GM18526 (cell line): Measurements from ENCODE around the gene TPSAB1.
"Not testable (repeated sequence)": the region's sequence is repeated elsewhere in the genome, so short reads cannot be mapped to it uniquely, and the experiment has no call there.

ENCODE experiments used
- POLR2A ChIP-seq: IDR thresholded peaks from 3 replicates; pipeline ENCODE4 v1.6.1; 2011; ENCODE audit not compliant: insufficient read length; ENCODE audit errors: extremely low read depth

Gene TPSAB1

GRCh38 chr16:1255276-1256122, 15.0 kb downstream of the TPSAB1 start, which contains the start of gene TPSD1:
TSS of gene TPSD1 (plus strand) at chr16:1256069. CDS start at chr16:1256281, 212 bp downstream.
- TF ChIP-seq POLR2A = not testable (repeated sequence)

DNA sequence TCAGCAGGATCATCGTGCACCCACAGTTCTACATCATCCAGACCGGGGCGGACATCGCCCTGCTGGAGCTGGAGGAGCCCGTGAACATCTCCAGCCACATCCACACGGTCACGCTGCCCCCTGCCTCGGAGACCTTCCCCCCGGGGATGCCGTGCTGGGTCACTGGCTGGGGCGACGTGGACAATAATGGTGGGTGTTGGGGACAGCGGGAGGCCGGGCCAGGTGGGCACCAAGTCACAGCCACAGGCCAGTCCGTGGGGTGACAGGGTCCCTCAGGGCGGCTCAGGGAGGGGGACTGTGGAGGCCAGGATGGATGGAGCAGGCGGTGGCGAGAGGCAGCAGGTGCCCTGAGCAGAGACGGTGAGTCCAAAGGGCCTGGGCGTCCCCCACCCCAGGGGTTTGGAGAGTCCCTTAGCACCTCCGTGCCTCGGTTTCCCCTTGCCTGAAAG, 16.4 kb downstream of the TPSAB1 start:
- no peak for TF ChIP-seq POLR2A

DNA sequence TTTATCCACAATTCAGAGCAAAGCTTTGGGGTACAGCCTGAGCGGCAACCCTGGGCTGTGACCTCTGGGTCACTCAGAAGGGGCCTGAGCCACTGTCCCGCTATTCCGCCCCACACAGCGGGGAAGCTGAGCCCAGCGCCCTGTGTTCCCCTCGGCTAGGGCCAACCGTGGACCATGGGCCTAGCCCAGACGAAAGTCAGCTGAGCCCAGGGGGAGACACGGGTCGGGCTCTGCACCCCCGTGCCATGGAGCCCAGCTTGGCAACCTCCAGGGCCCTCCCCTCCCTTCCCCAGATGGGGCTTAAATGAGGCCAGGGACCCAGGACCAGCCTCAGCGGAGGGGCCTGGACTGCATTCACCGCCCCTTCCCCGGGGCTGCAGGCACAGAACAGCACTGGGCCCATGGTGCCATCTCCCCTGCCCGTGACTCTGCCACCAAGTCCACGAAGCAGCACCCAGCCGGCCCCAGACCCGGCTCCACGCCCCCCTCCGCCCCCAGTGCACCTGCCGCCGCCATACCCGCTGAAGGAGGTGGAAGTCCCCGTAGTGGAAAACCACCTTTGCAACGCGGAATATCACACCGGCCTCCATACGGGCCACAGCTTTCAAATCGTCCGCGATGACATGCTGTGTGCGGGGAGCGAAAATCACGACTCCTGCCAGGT, 17.2 kb downstream of the TPSAB1 start:
- no peak for TF ChIP-seq POLR2A

- no peak for TF ChIP-seq POLR2A
Observed at GRCh38 chr16:1258225-1258600, 17.7 kb downstream of the TPSAB1 start.

- no peak for TF ChIP-seq POLR2A
Observed at GRCh38 chr16:1258906-1259759, 18.6 kb downstream of the TPSAB1 start.

DNA sequence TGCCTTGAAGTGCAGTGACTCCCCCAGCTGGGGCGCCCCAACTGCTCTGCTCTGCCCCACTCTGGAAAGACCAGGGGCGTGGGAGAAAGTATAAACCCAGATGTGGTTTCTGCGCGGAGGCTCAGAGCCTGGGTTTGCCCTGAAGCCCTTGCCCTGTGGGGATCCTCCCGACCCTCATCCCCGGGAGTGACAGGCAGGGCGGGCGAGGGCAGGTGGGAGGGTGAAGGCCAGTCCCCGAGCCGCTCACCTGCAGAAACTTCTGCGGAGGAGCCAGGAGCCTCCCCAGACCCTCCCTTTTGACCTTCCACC, 19.2 kb downstream of the TPSAB1 start:
- no peak for TF ChIP-seq POLR2A

- TF ChIP-seq POLR2A = no peak
Observed at GRCh38 chr16:1260101-1260680, 19.7 kb downstream of the TPSAB1 start.

GRCh38 chr16:1261131-1261892, 20.8 kb downstream of the TPSAB1 start:
- TF ChIP-seq POLR2A = no peak

DNA sequence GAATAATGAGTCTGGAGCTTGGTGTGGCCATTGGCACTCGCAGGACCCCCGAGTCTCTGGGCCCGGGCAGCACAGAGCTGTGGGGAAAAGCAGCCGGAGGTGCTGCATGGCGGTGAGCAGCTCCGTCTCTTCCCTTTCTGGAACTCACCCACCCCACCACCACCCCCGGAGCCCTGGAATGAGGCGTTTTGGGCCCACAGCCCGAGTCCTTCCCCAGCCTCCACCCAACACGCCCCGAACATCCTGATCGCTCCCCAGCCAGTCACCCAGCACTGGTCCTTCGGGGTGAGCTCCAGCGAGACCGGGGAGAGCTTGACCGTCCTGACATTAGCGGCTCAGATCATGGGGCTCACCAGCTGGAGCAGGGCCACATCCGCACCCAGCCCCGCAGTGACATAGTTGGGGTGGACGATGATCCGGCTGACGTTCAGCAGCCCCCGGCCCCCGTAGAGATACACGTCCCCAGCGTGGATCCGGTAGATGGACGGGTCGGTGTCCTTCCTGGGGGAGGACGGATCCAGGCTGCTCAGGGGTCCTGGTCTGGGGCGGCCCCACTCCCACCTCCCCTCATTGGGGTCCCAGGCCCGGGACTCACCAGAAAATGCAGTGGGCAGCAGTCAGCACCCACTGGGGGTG, 21.8 kb downstream of the TPSAB1 start:
- TF ChIP-seq POLR2A = no peak

GRCh38 chr16:1262846-1263221, 22.3 kb downstream of the TPSAB1 start:
- TF ChIP-seq POLR2A = no peak

DNA sequence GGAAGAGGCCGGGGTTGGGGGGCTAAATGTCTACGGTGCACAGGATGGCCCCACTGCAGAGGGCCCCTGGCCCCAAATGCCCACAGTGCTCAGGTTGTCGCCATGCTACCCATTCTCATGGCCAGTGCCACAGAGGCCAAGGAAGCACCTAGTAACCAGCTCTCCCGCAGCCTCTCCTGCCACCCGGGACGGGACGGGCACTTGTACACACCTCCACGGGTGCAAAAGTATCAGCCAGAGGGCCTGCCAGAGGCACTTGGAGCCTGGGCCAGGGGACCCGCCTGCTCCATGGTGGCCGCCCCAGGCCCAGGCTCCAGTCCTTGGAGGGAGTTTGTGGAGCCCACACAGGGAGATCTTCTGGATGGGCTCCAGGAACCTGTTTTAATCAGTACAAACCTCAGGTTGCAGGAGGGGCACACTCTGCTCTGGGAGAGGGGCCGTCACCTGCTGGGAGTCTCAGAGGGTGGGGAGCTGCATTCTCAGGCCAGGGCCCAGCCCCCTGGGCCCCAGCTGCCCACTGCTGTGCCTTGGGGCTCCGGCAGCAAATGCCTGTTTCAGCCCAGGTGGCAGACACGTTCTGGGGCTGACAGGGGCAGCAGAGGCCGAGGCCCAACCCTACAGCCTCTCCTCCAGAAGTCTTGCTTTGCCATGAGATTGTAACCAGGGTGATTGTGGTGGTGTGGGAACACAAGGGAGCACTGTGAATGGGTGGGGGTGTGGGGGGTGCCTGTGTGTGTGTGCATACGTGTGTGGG, 23.3 kb downstream of the TPSAB1 start:
- TF ChIP-seq POLR2A = no peak

DNA sequence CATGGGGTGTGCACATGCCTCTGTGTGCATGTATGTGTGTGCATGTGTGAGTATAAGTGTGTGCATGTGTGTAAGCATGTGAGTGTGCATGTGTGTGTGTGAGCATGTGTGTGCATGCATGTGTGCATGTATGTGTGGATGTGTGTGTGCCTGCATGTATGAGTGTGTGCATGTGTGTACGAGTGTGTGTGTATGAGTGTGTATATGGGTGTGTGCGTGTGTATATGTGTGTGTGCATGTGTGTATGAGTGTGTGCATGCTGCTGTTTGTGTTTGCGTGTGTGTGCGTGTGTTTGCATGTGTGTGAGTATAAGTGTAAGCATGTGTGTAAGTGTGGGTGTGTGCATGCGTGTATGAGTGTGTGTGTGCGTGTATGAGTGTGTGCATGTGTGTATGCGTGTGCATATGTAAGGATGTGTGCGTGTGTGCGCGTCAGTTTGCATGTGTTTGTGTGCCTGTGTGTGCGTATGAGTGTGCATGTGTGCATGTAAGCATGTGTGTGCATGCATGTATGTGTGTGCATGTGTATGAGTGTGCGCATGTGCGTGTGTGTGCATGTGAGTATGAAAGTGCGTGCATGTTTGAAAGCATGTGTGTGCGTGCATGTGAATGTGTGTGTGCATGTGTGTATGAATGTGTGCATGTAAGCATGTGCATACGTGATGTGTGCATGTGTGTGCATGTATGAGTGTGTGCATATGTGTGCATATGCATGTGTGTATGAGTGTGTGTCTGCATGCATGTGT, 24.0 kb downstream of the TPSAB1 start:
- TF ChIP-seq POLR2A = no peak
